SK-N-SH (cell line): ENCODE measurements around the gene ROBO3. TPM values are rescaled to one million over a fixed set of nuclear protein-coding genes. Genes with fewer than 3 reads are reported as not detected.

Experiments used
- CTCF ChIA-PET: fragments of 300-600, 350-600 bp; formaldehyde crosslinking; extraction: SDS; loops from one replicate; lab custom pipeline; 2021; lab: Yijun Ruan, JAX
- POLR2A ChIA-PET: fragments of 350-600 bp; sonication (Branson Sonifier 250); formaldehyde crosslinking; extraction: SDS; loops from one replicate; lab custom pipeline; 2020; ENCODE audit warnings: antibody characterized with exemption, inconsistent platforms; lab: Yijun Ruan, JAX
- DNase-seq: peaks from one replicate; pipeline ENCODE4 v3.0.0; 2012
- H2AFZ ChIP-seq: fragments of 200-600 bp; sonication (generic); 2 replicates; pipeline ENCODE4 v1.8.1; 2016; ENCODE audit warnings: antibody characterized with exemption, mild to moderate bottlenecking, low read depth
- H3F3A ChIP-seq: fragments of 200-600 bp; sonication (generic); replicated peaks from 2 replicates; pipeline ENCODE3; 2016; ENCODE audit warnings: antibody characterized with exemption, mild to moderate bottlenecking; ENCODE audit not compliant: insufficient read depth
- H3K27ac ChIP-seq, 2 experiments: fragments of 200-500 bp in 1 of 2; fragments of 200-600 bp in 1 of 2; sonication (Bioruptor generic) in 1 of 2; sonication (generic), shearing (Covaris generic) in 1 of 2; 2 replicates each; pipeline versions ENCODE4 v1.5.1 to v1.6.1; 2014 to 2016; ENCODE audit warnings: low read depth in 2 of 2, inconsistent platforms in 1 of 2, low read length in 1 of 2, mild to moderate bottlenecking in 1 of 2, mixed read lengths in 1 of 2
- H3K27me3 ChIP-seq: fragments of 200-600 bp; sonication (generic), shearing (Covaris generic); 2 replicates; pipeline ENCODE4 v1.6.1; 2016; ENCODE audit warnings: mixed run types; ENCODE audit not compliant: insufficient read depth
- H3K36me3 ChIP-seq, 2 experiments: fragments of 200-500 bp in 1 of 2; fragments of 200-600 bp in 1 of 2; sonication (Bioruptor generic) in 1 of 2; sonication (generic) in 1 of 2; replicated peaks in 1 of 2; 2 replicates each; pipeline versions ENCODE3 to v1.5.1; 2014 to 2016; ENCODE audit warnings: low read length in 1 of 2, mild to moderate bottlenecking in 1 of 2; ENCODE audit not compliant: insufficient read depth in 2 of 2, control insufficient read depth in 1 of 2
- H3K4me1 ChIP-seq, 2 experiments: fragments of 200-500 bp in 1 of 2; fragments of 200-600 bp in 1 of 2; sonication (Bioruptor generic) in 1 of 2; sonication (generic), shearing (Covaris generic) in 1 of 2; 2 replicates each; pipeline versions ENCODE4 v1.5.1 to v1.6.1; 2014 to 2016; ENCODE audit warnings: low read depth in 1 of 2, low read length in 1 of 2, mixed run types in 1 of 2; ENCODE audit not compliant: insufficient read depth in 2 of 2, control insufficient read depth in 1 of 2
- H3K4me2 ChIP-seq: fragments of 200-600 bp; sonication (generic), shearing (Covaris generic); 2 replicates; pipeline ENCODE4 v1.6.1; 2017; ENCODE audit warnings: mixed run types
- H3K4me3 ChIP-seq, 2 experiments: fragments of 200-500 bp in 1 of 2; fragments of 200-600 bp in 1 of 2; sonication (Bioruptor generic) in 1 of 2; sonication (generic), shearing (Covaris generic) in 1 of 2; 2 replicates each; pipeline versions ENCODE4 v1.5.1 to v1.8.1; 2014 to 2016; ENCODE audit warnings: low read depth in 2 of 2, inconsistent platforms in 1 of 2, low read length in 1 of 2, mild to moderate bottlenecking in 1 of 2, mixed read lengths in 1 of 2, moderate library complexity in 1 of 2
- H3K79me2 ChIP-seq: fragments of 200-600 bp; sonication (generic); 2 replicates; pipeline ENCODE4 v1.8.1; 2017; ENCODE audit warnings: mild to moderate bottlenecking; ENCODE audit not compliant: insufficient read depth
- H3K9ac ChIP-seq: fragments of 200-600 bp; sonication (generic); 2 replicates; pipeline ENCODE4 v1.6.1; 2017; ENCODE audit warnings: mixed run types
- H3K9me2 ChIP-seq: fragments of 200-600 bp; sonication (generic); 2 replicates; pipeline ENCODE4 v1.6.1; 2017; ENCODE audit warnings: mixed run types
- H3K9me3 ChIP-seq: fragments of 200-600 bp; sonication (generic); 2 replicates; pipeline ENCODE4 v1.6.1; 2017; ENCODE audit warnings: mixed run types, mild to moderate bottlenecking, moderate library complexity
- H4K20me1 ChIP-seq: fragments of 200-600 bp; sonication (generic); 2 replicates; pipeline ENCODE4 v1.6.1; 2017; ENCODE audit warnings: mild to moderate bottlenecking, mixed run types; ENCODE audit not compliant: insufficient read depth
- CHD2 ChIP-seq: fragments of 150-350 bp; IDR thresholded peaks from 2 replicates; pipeline ENCODE4 v1.6.1; 2018; ENCODE audit warnings: low read length; ENCODE audit not compliant: partially characterized antibody
- EP300 ChIP-seq, 2 experiments: IDR thresholded peaks; 2 replicates each; pipeline versions ENCODE4 v1.4.0 to v1.6.1; 2012; ENCODE audit warnings: borderline replicate concordance in 1 of 2, low read depth in 1 of 2, low read length in 1 of 2
- FOSL2 ChIP-seq: IDR thresholded peaks from 2 replicates; pipeline ENCODE4 v1.4.0; 2012; ENCODE audit warnings: low read depth, mild to moderate bottlenecking, moderate library complexity, borderline replicate concordance
- JUND ChIP-seq: IDR thresholded peaks from 2 replicates; pipeline ENCODE4 v1.4.0; 2012
- MXI1 ChIP-seq: IDR thresholded peaks from 2 replicates; pipeline ENCODE4 v1.6.1; 2012; ENCODE audit warnings: mild to moderate bottlenecking, low read depth, low read length, improper control_type of control experiment
- POLR2AphosphoS5 ChIP-seq: IDR thresholded peaks from 2 replicates; pipeline ENCODE4 v1.6.1; 2012; ENCODE audit warnings: low read depth, low read length
- RCOR1 ChIP-seq: fragments of 150-350 bp; IDR thresholded peaks from 2 replicates; pipeline ENCODE4 v1.6.1; 2017; ENCODE audit warnings: antibody characterized with exemption, low read length
- RXRA ChIP-seq: IDR thresholded peaks from 2 replicates; pipeline ENCODE4 v1.4.0; 2012; ENCODE audit warnings: low read depth, mild to moderate bottlenecking, borderline replicate concordance
- SMC3 ChIP-seq: IDR thresholded peaks from 2 replicates; pipeline ENCODE4 v1.6.1; 2012; ENCODE audit warnings: low read depth, low read length, improper control_type of control experiment
- TAF1 ChIP-seq: IDR thresholded peaks from 2 replicates; pipeline ENCODE4 v1.6.1; 2012; ENCODE audit warnings: low read depth, mild to moderate bottlenecking, low read length, moderate library complexity, borderline replicate concordance
- WGBS: methylation state at CpG from one replicate; pipeline ENCODE4 v1.1.6; 2017; ENCODE audit warnings: low lambda C conversion rate; 5-methylcytosine and 5-hydroxymethylcytosine counted together
- polyA plus RNA-seq, 3 experiments: library from polyadenylated mRNA; depleted of rRNA; stranded (reverse); fragments of >200 nt; gene quantifications; 2 replicates each; pipeline ENCODE4 v1.2.3, GENCODE V29; 2012
- TF ChIP-seq, protein P1 (sequence below): IDR thresholded peaks from 2 replicates; pipeline ENCODE4 v1.6.1; 2012; ENCODE audit warnings: mild to moderate bottlenecking, low read depth, low read length, moderate library complexity
- TF ChIP-seq, protein P2 (sequence below): IDR thresholded peaks from 2 replicates; pipeline ENCODE4; 2012
- TF ChIP-seq, protein P3 (sequence below): fragments of 150-350 bp; IDR thresholded peaks from 2 replicates; pipeline ENCODE4 v1.6.1; 2016; ENCODE audit warnings: mild to moderate bottlenecking, low read depth, low read length
- TF ChIP-seq, protein P4 (sequence below): IDR thresholded peaks from 2 replicates; pipeline ENCODE4 v1.4.0; 2012; ENCODE audit warnings: low read depth

Gene ROBO3
- polyA plus RNA-seq, 1 of the 3 experiments (the other 2 are of a cell fraction): 59.8 TPM

DNA sequence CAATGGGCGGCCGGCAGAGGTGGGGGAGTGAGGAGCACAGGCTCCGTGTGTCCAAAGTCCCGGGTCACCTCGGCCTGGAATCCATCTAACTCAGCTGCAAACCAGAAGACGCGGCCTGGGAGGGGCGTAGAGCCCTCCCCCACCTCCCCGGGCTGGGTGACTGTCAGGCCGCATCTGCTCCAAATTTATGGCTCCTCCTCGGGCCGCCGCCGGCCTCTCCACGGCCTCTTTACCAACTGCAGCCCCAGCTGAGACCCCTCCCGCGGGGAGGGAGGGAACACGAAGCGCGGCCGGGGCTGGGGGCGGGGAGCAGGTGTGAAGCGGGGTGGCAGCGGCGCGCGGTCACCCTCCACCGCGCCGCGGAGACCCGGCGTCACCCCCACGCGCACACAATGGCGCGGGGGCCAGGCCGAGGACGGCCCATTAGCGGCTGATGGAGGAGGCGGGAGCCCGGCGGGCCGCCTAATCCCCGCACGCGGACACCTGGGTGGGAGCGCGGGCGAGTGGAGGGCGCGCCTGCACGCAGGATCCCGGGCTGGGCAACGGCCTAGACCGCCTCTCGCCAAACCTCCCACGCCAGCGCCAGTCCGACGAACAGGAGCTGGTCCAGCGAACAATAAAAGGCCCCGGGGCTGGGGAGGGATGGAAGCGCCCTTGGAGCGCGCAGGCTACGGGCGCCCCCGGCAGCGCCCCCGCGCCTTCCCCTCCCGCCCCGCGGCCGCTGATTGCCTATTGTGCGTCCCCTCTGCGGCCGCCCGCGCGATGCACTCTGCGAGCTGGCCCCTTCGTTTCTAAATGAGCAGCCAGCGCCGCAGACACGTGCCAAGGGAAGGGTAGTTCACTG lies 25.9 kb upstream of the ROBO3 start:
- POLR2A ChIA-PET: no interaction called here
- WGBS: 57% methylated on average over 18 of the region's 87 CpGs
- no peaks in the 10 kb centered on the region for H3K36me3 ChIP-seq
- H3K27ac ChIP-seq: no peak overlapping the region
- H3F3A ChIP-seq: peaks cover 10% of the 10 kb centered on the region
- H2AFZ ChIP-seq: no peak overlapping the region
- H3K9me2 ChIP-seq: no peaks in the 10 kb centered on the region
- CTCF ChIA-PET: interaction anchor here (1.3 to 17.8 kb wide), 14 partner anchors 12 to 199 kb away, joined by 4 to 220 read pairs (median 17); partner anchors contain the start of genes ESAM and ROBO3
- no peak overlapping the region for H3K4me3 ChIP-seq
- no peak overlapping the region for H3K4me2 ChIP-seq
- no peaks in the 10 kb centered on the region for H4K20me1 ChIP-seq
- H3K9ac ChIP-seq: no peak overlapping the region
- peaks cover 20% of the 10 kb centered on the region; the same call in 1 of the 2 replicates for H3K27me3 ChIP-seq
- no peaks in the 10 kb centered on the region for H3K79me2 ChIP-seq
- TF ChIP-seq JUND (no peak), CHD2 (no peak), RXRA (no peak), FOSL2 (no peak), MXI1 (no peak), RCOR1 (no peak), POLR2AphosphoS5 (no peak), SMC3 (no peak)
- TF ChIP-seq, protein P1, sequence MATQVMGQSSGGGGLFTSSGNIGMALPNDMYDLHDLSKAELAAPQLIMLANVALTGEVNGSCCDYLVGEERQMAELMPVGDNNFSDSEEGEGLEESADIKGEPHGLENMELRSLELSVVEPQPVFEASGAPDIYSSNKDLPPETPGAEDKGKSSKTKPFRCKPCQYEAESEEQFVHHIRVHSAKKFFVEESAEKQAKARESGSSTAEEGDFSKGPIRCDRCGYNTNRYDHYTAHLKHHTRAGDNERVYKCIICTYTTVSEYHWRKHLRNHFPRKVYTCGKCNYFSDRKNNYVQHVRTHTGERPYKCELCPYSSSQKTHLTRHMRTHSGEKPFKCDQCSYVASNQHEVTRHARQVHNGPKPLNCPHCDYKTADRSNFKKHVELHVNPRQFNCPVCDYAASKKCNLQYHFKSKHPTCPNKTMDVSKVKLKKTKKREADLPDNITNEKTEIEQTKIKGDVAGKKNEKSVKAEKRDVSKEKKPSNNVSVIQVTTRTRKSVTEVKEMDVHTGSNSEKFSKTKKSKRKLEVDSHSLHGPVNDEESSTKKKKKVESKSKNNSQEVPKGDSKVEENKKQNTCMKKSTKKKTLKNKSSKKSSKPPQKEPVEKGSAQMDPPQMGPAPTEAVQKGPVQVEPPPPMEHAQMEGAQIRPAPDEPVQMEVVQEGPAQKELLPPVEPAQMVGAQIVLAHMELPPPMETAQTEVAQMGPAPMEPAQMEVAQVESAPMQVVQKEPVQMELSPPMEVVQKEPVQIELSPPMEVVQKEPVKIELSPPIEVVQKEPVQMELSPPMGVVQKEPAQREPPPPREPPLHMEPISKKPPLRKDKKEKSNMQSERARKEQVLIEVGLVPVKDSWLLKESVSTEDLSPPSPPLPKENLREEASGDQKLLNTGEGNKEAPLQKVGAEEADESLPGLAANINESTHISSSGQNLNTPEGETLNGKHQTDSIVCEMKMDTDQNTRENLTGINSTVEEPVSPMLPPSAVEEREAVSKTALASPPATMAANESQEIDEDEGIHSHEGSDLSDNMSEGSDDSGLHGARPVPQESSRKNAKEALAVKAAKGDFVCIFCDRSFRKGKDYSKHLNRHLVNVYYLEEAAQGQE: no peak
- TF ChIP-seq, protein P2, sequence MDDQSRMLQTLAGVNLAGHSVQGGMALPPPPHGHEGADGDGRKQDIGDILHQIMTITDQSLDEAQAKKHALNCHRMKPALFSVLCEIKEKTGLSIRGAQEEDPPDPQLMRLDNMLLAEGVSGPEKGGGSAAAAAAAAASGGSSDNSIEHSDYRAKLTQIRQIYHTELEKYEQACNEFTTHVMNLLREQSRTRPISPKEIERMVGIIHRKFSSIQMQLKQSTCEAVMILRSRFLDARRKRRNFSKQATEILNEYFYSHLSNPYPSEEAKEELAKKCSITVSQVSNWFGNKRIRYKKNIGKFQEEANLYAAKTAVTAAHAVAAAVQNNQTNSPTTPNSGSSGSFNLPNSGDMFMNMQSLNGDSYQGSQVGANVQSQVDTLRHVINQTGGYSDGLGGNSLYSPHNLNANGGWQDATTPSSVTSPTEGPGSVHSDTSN: no peak
- H3K4me1 ChIP-seq: peaks cover 3 to 14% of the 10 kb centered on the region in 2 experiments; a peak in 2 of 4 replicates
- no peaks in the 10 kb centered on the region for H3K9me3 ChIP-seq
- peak; percentile 58 for DNase-seq

DNA sequence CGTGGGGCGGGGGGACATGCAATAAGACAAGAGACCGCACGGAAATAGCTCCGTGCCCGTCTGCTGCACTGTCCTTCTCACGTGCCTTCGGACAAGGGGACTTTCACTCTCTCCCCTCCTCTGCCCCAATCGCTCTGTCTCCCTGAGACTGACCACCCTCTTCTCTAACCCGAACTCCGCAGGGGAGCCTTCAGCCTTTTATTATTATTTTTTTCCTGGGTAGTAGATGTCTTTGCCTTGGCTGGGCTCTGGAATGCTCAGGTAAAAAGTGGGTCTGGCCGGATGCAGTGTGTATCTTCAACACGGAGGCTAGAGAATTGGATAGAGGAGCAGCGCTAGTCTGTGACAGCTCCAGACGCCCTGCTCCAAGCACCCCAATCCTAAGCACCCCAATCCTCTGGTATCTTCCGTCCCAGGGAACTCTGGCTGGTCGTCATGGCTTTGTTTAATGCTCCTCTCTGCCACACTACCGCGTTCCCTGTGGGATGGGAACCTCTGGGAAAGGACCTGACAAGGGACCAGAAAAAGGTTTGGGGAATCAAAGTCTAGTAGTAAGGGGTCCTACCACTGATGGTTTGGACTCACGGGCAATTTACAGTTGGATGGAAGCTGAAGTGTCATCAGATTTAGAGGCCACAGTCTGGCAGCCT lies 25.1 kb upstream of the ROBO3 start:
- no peaks in the 10 kb centered on the region for H4K20me1 ChIP-seq
- no peak overlapping the region for H3K27ac ChIP-seq
- peaks cover 3 to 14% of the 10 kb centered on the region in 2 experiments; a peak in 2 of 4 replicates for H3K4me1 ChIP-seq
- 82% methylated on average over 20 of the region's 20 CpGs for WGBS
- H3K79me2 ChIP-seq: no peaks in the 10 kb centered on the region
- no peak overlapping the region for H3K4me3 ChIP-seq
- no peaks in the 10 kb centered on the region for H3K9me3 ChIP-seq
- DNase-seq: no peak
- no peak overlapping the region for H3K9ac ChIP-seq
- H3K4me2 ChIP-seq: no peak overlapping the region
- peaks cover 25% of the 10 kb centered on the region; the same call in 1 of the 2 replicates for H3K27me3 ChIP-seq
- POLR2A ChIA-PET: no interaction called here
- no peaks in the 10 kb centered on the region for H3K9me2 ChIP-seq
- H3K36me3 ChIP-seq: no peaks in the 10 kb centered on the region
- CTCF ChIA-PET: interaction anchor here (1.6 to 17.8 kb wide), 7 partner anchors 21 to 199 kb away, joined by 5 to 220 read pairs (median 16); partner anchors contain the start of gene ROBO3
- peaks cover 10% of the 10 kb centered on the region for H3F3A ChIP-seq
- H2AFZ ChIP-seq: no peak overlapping the region
- TF ChIP-seq, protein P1: no peak
- TF ChIP-seq, protein P3, sequence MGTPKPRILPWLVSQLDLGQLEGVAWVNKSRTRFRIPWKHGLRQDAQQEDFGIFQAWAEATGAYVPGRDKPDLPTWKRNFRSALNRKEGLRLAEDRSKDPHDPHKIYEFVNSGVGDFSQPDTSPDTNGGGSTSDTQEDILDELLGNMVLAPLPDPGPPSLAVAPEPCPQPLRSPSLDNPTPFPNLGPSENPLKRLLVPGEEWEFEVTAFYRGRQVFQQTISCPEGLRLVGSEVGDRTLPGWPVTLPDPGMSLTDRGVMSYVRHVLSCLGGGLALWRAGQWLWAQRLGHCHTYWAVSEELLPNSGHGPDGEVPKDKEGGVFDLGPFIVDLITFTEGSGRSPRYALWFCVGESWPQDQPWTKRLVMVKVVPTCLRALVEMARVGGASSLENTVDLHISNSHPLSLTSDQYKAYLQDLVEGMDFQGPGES: no peak
- TF ChIP-seq, protein P4, sequence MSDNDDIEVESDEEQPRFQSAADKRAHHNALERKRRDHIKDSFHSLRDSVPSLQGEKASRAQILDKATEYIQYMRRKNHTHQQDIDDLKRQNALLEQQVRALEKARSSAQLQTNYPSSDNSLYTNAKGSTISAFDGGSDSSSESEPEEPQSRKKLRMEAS: no peak
- TF ChIP-seq TAF1 (no peak), EP300 (IDR thresholded peaks at IDR 0.05; ENCODE audit: borderline replicate concordance in 1 of 2, low read depth in 1 of 2, low read length in 1 of 2) (no peak), POLR2AphosphoS5 (no peak)
